H9 (cell line): ENCODE results near the gene TRAF3IP1. TPM values are rescaled to one million over a fixed set of nuclear protein-coding genes. Genes with fewer than 3 reads are reported as not detected.

Experiments used
- DNase-seq: peaks from one replicate; pipeline ENCODE4 v3.0.0-alpha.2; 2017
- H2AFZ ChIP-seq: one replicate; pipeline ENCODE4 v1.6.1; 2013; ENCODE audit warnings: mild to moderate bottlenecking, low read length, control low read depth, moderate library complexity
- H2AK5ac ChIP-seq: 2 replicates; pipeline ENCODE4 v1.6.1; 2013; ENCODE audit warnings: low read length, control low read depth, mixed read lengths; ENCODE audit not compliant: insufficient read length
- H2BK120ac ChIP-seq: one replicate; pipeline ENCODE4 v1.6.1; 2013; ENCODE audit warnings: low read depth, mild to moderate bottlenecking, low read length, control low read depth, inconsistent platforms; ENCODE audit not compliant: poor library complexity, severe bottlenecking
- H2BK12ac ChIP-seq: 2 replicates; pipeline ENCODE4 v1.6.1; 2013; ENCODE audit warnings: low read length, control low read depth, mixed read lengths, low read depth; ENCODE audit not compliant: insufficient read length
- H2BK15ac ChIP-seq: 2 replicates; pipeline ENCODE4 v1.6.1; 2013; ENCODE audit warnings: low read depth, low read length, control low read depth
- H2BK20ac ChIP-seq: one replicate; pipeline ENCODE4 v1.6.1; 2013; ENCODE audit warnings: low read depth, mild to moderate bottlenecking, low read length, control low read depth, inconsistent platforms; ENCODE audit not compliant: poor library complexity, severe bottlenecking
- H2BK5ac ChIP-seq: 2 replicates; pipeline ENCODE4 v1.6.1; 2013; ENCODE audit warnings: low read length, control low read depth, mixed read lengths; ENCODE audit not compliant: insufficient read length
- H3K14ac ChIP-seq: 2 replicates; pipeline ENCODE4 v1.6.1; 2013; ENCODE audit warnings: low read length, control low read depth; ENCODE audit not compliant: insufficient read depth
- H3K18ac ChIP-seq: 2 replicates; pipeline ENCODE4 v1.6.1; 2013; ENCODE audit warnings: low read depth, mild to moderate bottlenecking, mixed read lengths, low read length, control low read depth; ENCODE audit not compliant: insufficient read length
- H3K23ac ChIP-seq: 2 replicates; pipeline ENCODE4 v1.6.1; 2013; ENCODE audit warnings: low read length, control low read depth, mixed read lengths, low read depth; ENCODE audit not compliant: insufficient read length
- H3K23me2 ChIP-seq: 2 replicates; pipeline ENCODE4 v1.6.1; 2013; ENCODE audit warnings: low read depth, mild to moderate bottlenecking, mixed read lengths, low read length, control low read depth; ENCODE audit not compliant: insufficient read length, poor library complexity, severe bottlenecking
- H3K27ac ChIP-seq: 2 replicates; pipeline ENCODE4 v1.5.1; 2013; ENCODE audit warnings: low read length, control low read depth, mixed read lengths, low read depth; ENCODE audit not compliant: insufficient read length
- H3K27me3 ChIP-seq: 2 replicates; pipeline ENCODE4 v1.6.1; 2013; ENCODE audit warnings: low read length, control low read depth, inconsistent platforms; ENCODE audit not compliant: insufficient read depth
- H3K4ac ChIP-seq: 2 replicates; pipeline ENCODE4 v1.6.1; 2013; ENCODE audit warnings: low read depth, mild to moderate bottlenecking, control low read depth, inconsistent platforms, low read length, moderate library complexity
- H3K4me1 ChIP-seq: 2 replicates; pipeline ENCODE4 v1.6.1; 2013; ENCODE audit warnings: low read length, control low read depth, inconsistent platforms; ENCODE audit not compliant: insufficient read depth
- H3K4me2 ChIP-seq: 2 replicates; pipeline ENCODE4 v1.6.1; 2013; ENCODE audit warnings: low read length, control low read depth, mixed read lengths; ENCODE audit not compliant: insufficient read length, insufficient read depth
- H3K56ac ChIP-seq: 2 replicates; pipeline ENCODE4 v1.6.1; 2013; ENCODE audit warnings: low read depth, mild to moderate bottlenecking, mixed read lengths, low read length, control low read depth; ENCODE audit not compliant: insufficient read length
- H3K79me1 ChIP-seq: 2 replicates; pipeline ENCODE4 v1.6.1; 2013; ENCODE audit warnings: low read depth, mild to moderate bottlenecking, moderate library complexity, low read length, control low read depth, inconsistent platforms; ENCODE audit not compliant: insufficient read depth, poor library complexity, severe bottlenecking
- H3K79me2 ChIP-seq: 2 replicates; pipeline ENCODE4 v1.6.1; 2013; ENCODE audit warnings: low read length, control low read depth, inconsistent platforms; ENCODE audit not compliant: insufficient read depth
- H3K9ac ChIP-seq: 2 replicates; pipeline ENCODE4 v1.6.1; 2013; ENCODE audit warnings: low read length, control low read depth, mixed read lengths; ENCODE audit not compliant: insufficient read length; ENCODE audit errors: extremely low read depth
- H3K9me3 ChIP-seq: one replicate; pipeline ENCODE4 v1.6.1; 2013; ENCODE audit warnings: low read depth, low read length, inconsistent platforms; ENCODE audit not compliant: control insufficient read depth
- H3T11ph ChIP-seq: one replicate; pipeline ENCODE4 v1.6.1; 2013; ENCODE audit warnings: mild to moderate bottlenecking, low read length, control low read depth, inconsistent platforms
- H4K20me1 ChIP-seq: one replicate; pipeline ENCODE4 v1.6.1; 2013; ENCODE audit not compliant: control insufficient read depth, insufficient read length, insufficient read depth
- H4K5ac ChIP-seq: 2 replicates; pipeline ENCODE4 v1.6.1; 2013; ENCODE audit warnings: low read depth, mild to moderate bottlenecking, mixed read lengths, low read length, control low read depth; ENCODE audit not compliant: insufficient read length
- H4K8ac ChIP-seq: replicated peaks from 2 replicates; pipeline ENCODE4 v1.6.1; 2013; ENCODE audit warnings: low read length, control low read depth, mixed read lengths, low read depth; ENCODE audit not compliant: insufficient read length
- H4K91ac ChIP-seq: 2 replicates; pipeline ENCODE4 v1.6.1; 2013; ENCODE audit warnings: low read depth, mild to moderate bottlenecking, moderate library complexity, mixed read lengths, low read length, control low read depth; ENCODE audit not compliant: insufficient read length
- H3K27ac Mint-ChIP-seq, 3 experiments: 2 replicates in 2 of 3; 3 replicates in 1 of 3; pipeline ENCODE4 v1.8.0; 2020 to 2021; ENCODE audit warnings: mixed read lengths in 3 of 3, mild to moderate bottlenecking in 1 of 3, moderate library complexity in 1 of 3
- H3K27me3 Mint-ChIP-seq: 2 replicates; pipeline ENCODE4 v1.8.0; 2021; ENCODE audit warnings: low read depth, mild to moderate bottlenecking, moderate library complexity, mixed read lengths
- H3K36me3 Mint-ChIP-seq, 3 experiments: 2 replicates in 2 of 3; 3 replicates in 1 of 3; pipeline ENCODE4 v1.8.0; 2020 to 2021; ENCODE audit warnings: low read depth in 3 of 3, mixed read lengths in 3 of 3; ENCODE audit not compliant: insufficient read depth in 1 of 3
- H3K4me1 Mint-ChIP-seq, 2 experiments: 2 replicates each; pipeline ENCODE4 v1.8.0; 2020; ENCODE audit warnings: mixed read lengths in 2 of 2
- H3K4me3 Mint-ChIP-seq, 2 experiments: 2 replicates in 1 of 2; 3 replicates in 1 of 2; pipeline ENCODE4 v1.8.0; 2020 to 2021; ENCODE audit warnings: mild to moderate bottlenecking in 2 of 2, mixed read lengths in 2 of 2, moderate library complexity in 1 of 2
- H3K9me3 Mint-ChIP-seq, 2 experiments: 2 replicates in 1 of 2; 3 replicates in 1 of 2; pipeline ENCODE4 v1.8.0; 2020; ENCODE audit warnings: mild to moderate bottlenecking in 2 of 2, mixed read lengths in 2 of 2, moderate library complexity in 1 of 2
- WGBS: extraction: QIAGEN DNeasy Blood & Tissue Kit; methylation state at CpG from one replicate; pipeline ENCODE4 v1.1.7; 2013; ENCODE audit warnings: missing lambda C conversion rate, low lambda C conversion rate, mixed read lengths; ENCODE audit not compliant: insufficient read length; ENCODE audit errors: extremely low coverage; 5-methylcytosine and 5-hydroxymethylcytosine counted together
- total RNA-seq: library from RNA; stranded (reverse); gene quantifications from 2 replicates; pipeline ENCODE4 v1.2.1, GENCODE V29; 2021
- TF ChIP-seq, protein P1 (sequence below): fragments of 200-600 bp; sonication (generic); conservative IDR thresholded peaks from 3 replicates; pipeline ENCODE4 v1.8.0; 2021; ENCODE audit warnings: antibody characterized with exemption, mild to moderate bottlenecking

TRAF3IP1 gene
- total RNA-seq, 1 experiment from 2014 or later, result 16.4 TPM

DNA sequence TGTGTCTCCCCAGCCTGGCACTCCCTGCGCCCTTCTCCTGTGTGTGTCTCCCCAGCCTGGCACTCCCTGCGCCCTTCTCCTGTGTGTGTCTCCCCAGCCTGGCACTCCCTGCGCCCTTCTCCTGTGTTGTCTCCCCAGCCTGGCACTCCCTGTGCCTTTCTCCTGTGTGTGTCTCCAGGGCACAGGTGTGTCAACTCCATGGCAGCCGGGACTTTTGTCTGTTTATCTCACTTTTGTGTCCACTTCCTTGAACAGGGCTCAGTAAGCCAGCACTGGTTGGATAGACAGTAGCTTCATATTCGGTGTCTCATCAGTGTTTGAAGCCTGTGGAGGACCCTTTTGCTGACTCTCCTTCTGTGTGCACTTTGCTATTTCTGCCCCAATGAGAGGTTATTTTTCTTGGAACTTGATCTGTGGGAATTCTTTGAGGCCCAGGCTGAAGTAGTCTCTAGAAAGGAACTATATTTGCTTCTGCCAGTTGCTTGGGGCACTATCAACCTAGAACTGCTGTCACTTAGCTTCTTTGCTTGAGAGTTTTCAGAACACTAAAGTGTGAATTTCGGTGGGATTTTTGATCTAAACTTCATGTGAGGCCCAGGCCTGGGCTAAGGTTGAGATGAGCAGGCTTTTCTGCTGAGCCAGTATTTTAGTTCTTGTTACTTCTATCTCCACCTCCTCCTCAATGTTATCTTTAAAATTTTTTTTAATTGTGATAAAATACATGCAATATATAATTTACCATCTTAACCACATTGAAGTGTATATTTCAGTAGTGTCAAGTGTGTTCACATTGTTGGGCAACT, 98.1 kb downstream of the TRAF3IP1 start:
- H3K36me3 Mint-ChIP-seq, result peaks cover 8 to 18% (median 10%) of the 10 kb centered on the region in 3 experiments
- no peak overlapping the region for H2AK5ac ChIP-seq
- H2AFZ ChIP-seq, result no peak overlapping the region
- no peak overlapping the region for H3K23ac ChIP-seq
- no peak overlapping the region for H3K9ac ChIP-seq
- WGBS, result no CpG with 5 or more reads among the region's 6 CpGs
- no peak overlapping the region for H2BK12ac ChIP-seq
- H2BK5ac ChIP-seq, result no peak overlapping the region
- no peak overlapping the region for H3K4me3 Mint-ChIP-seq
- no peaks in the 10 kb centered on the region for H3K23me2 ChIP-seq
- no peaks in the 10 kb centered on the region for H3K79me1 ChIP-seq
- no peaks in the 10 kb centered on the region for H3K79me2 ChIP-seq
- H2BK120ac ChIP-seq, result no peak overlapping the region
- no peaks in the 10 kb centered on the region for H3K27me3 ChIP-seq
- H4K20me1 ChIP-seq, result no peaks in the 10 kb centered on the region
- no peak overlapping the region for H3K14ac ChIP-seq
- no peak overlapping the region for H2BK20ac ChIP-seq
- TF ChIP-seq, protein P1, sequence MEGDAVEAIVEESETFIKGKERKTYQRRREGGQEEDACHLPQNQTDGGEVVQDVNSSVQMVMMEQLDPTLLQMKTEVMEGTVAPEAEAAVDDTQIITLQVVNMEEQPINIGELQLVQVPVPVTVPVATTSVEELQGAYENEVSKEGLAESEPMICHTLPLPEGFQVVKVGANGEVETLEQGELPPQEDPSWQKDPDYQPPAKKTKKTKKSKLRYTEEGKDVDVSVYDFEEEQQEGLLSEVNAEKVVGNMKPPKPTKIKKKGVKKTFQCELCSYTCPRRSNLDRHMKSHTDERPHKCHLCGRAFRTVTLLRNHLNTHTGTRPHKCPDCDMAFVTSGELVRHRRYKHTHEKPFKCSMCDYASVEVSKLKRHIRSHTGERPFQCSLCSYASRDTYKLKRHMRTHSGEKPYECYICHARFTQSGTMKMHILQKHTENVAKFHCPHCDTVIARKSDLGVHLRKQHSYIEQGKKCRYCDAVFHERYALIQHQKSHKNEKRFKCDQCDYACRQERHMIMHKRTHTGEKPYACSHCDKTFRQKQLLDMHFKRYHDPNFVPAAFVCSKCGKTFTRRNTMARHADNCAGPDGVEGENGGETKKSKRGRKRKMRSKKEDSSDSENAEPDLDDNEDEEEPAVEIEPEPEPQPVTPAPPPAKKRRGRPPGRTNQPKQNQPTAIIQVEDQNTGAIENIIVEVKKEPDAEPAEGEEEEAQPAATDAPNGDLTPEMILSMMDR, result no peak
- peaks cover 23 to 28% of the 10 kb centered on the region in 2 experiments for H3K4me1 Mint-ChIP-seq
- no peak overlapping the region for H2BK15ac ChIP-seq
- H4K8ac ChIP-seq, result no peak overlapping the region
- no peak overlapping the region for H4K91ac ChIP-seq
- H3K27me3 Mint-ChIP-seq, result no peaks in the 10 kb centered on the region; the same call in 1 of the 2 replicates
- H3K4me1 ChIP-seq, result no peaks in the 10 kb centered on the region; the same call in 1 of the 2 replicates
- H4K5ac ChIP-seq, result no peak overlapping the region
- no peak overlapping the region for H3K56ac ChIP-seq
- H3K9me3 ChIP-seq, result no peaks in the 10 kb centered on the region
- H3T11ph ChIP-seq, result no peak overlapping the region
- no peak for DNase-seq
- no peak overlapping the region for H3K27ac ChIP-seq
- H3K4ac ChIP-seq, result no peak overlapping the region
- H3K27ac Mint-ChIP-seq, result peak overlapping the region in 1 of 3 experiments; percentile 36; a peak in 3 of 7 replicates
- no peak overlapping the region for H3K4me2 ChIP-seq
- H3K18ac ChIP-seq, result no peak overlapping the region
- peaks cover 14 to 16% of the 10 kb centered on the region in 2 experiments for H3K9me3 Mint-ChIP-seq
